ENCODE results near the gene ATOX1. TPM values are rescaled to one million over a fixed set of nuclear protein-coding genes. Genes with fewer than 3 reads are reported as not detected.

Gene ATOX1
- total RNA-seq, 1 experiment from 2014 or later: 65.6 TPM

DNA sequence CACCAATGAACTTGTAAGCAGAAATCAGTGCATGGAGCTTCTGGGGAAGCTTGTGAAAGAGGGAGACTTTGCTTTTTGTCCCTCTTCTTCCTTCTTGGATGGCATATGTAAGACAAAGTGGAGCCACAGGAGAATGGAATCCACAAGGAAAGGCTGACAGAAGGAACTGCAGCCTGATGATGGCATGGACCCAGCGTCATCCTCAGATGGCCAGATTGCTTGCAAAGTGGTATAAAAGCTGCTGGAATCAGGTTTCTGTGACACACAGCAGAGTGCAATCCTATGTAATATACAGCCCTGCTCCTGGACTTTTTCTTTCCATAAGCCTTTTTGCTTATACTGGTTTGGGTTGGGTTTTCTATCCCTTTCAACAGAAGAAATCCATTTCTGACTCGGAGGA, 40.3 kb downstream of the ATOX1 start:
- no peak overlapping the region for H3K27ac ChIP-seq (ENCODE audit: low read depth, low read length, poor library complexity, severe bottlenecking)
- POLR2A ChIA-PET (ENCODE audit: low non-redundant PET): no interaction called here
- no peaks in the 10 kb centered on the region for H3K27me3 ChIP-seq (replicated peaks; ENCODE audit: insufficient read depth, low read depth, low read length, poor library complexity)
- H3K9me3 ChIP-seq (ENCODE audit: low read depth, low read length, poor library complexity, severe bottlenecking): no peaks in the 10 kb centered on the region
- CTCF ChIA-PET: interaction anchor here (1.0 kb wide), 1 partner anchor 66 kb away, joined by 3 read pairs; no protein-coding TSS in a partner anchor
- intact Hi-C loops (cut with micrococcal nuclease; ENCODE audit: unreplicated experiment): no loop called here
- BruUV-seq (replicated peaks): no TSS peak
- no peak for TF ChIP-seq EZH2 (IDR thresholded peaks at IDR 0.05; ENCODE audit: borderline replicate concordance, low read depth, low read length, poor library complexity, severe bottlenecking)
- TF ChIP-seq, protein P1, sequence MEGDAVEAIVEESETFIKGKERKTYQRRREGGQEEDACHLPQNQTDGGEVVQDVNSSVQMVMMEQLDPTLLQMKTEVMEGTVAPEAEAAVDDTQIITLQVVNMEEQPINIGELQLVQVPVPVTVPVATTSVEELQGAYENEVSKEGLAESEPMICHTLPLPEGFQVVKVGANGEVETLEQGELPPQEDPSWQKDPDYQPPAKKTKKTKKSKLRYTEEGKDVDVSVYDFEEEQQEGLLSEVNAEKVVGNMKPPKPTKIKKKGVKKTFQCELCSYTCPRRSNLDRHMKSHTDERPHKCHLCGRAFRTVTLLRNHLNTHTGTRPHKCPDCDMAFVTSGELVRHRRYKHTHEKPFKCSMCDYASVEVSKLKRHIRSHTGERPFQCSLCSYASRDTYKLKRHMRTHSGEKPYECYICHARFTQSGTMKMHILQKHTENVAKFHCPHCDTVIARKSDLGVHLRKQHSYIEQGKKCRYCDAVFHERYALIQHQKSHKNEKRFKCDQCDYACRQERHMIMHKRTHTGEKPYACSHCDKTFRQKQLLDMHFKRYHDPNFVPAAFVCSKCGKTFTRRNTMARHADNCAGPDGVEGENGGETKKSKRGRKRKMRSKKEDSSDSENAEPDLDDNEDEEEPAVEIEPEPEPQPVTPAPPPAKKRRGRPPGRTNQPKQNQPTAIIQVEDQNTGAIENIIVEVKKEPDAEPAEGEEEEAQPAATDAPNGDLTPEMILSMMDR (conservative IDR thresholded peaks at IDR 0.05; ENCODE audit: low read depth, low read length): no peak
- H3K4me1 ChIP-seq (ENCODE audit: insufficient read depth, low read length, poor library complexity, severe bottlenecking): no peaks in the 10 kb centered on the region
- DNase-seq (ENCODE audit: low spot score): no peak
- no peak overlapping the region for H3K4me3 ChIP-seq (ENCODE audit: low read depth, low read length, poor library complexity, severe bottlenecking)
- no peaks in the 10 kb centered on the region for H3K36me3 ChIP-seq (ENCODE audit: insufficient read depth, low read length, poor library complexity, severe bottlenecking)

DNA sequence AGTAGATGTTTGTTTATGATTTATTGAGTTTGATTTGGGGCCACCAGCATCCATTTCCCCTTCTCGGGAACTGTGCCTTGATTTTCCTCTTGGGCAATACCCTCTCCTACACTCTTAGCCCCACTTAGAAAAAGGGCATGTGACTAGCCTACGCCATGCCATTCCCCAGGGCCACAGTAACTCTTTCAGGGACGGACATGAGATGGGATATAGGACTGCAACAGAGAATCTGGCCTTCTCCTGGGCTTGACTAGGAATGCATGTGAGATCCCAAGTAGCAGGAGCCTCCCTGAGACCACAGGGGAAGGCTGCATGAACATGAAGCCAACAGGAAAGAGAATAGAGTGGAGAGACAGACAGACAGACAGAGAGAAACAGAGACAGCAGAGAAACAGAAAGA, 41.0 kb downstream of the ATOX1 start:
- no peaks in the 10 kb centered on the region for H3K27me3 ChIP-seq (replicated peaks; ENCODE audit: insufficient read depth, low read depth, low read length, poor library complexity)
- no peaks in the 10 kb centered on the region for H3K9me3 ChIP-seq (ENCODE audit: low read depth, low read length, poor library complexity, severe bottlenecking)
- H3K27ac ChIP-seq (ENCODE audit: low read depth, low read length, poor library complexity, severe bottlenecking): no peak overlapping the region
- BruUV-seq (replicated peaks): no TSS peak
- no peak for TF ChIP-seq EZH2 (IDR thresholded peaks at IDR 0.05; ENCODE audit: borderline replicate concordance, low read depth, low read length, poor library complexity, severe bottlenecking)
- TF ChIP-seq, protein P1 (conservative IDR thresholded peaks at IDR 0.05; ENCODE audit: low read depth, low read length): no peak
- no peak overlapping the region for H3K4me3 ChIP-seq (ENCODE audit: low read depth, low read length, poor library complexity, severe bottlenecking)
- ChIA-PET CTCF (no interaction called here), POLR2A (ENCODE audit: low non-redundant PET) (no interaction called here)
- intact Hi-C loops (cut with micrococcal nuclease; ENCODE audit: unreplicated experiment): no loop called here
- no peak for DNase-seq (ENCODE audit: low spot score)
- H3K36me3 ChIP-seq (ENCODE audit: insufficient read depth, low read length, poor library complexity, severe bottlenecking): no peaks in the 10 kb centered on the region
- no peaks in the 10 kb centered on the region for H3K4me1 ChIP-seq (ENCODE audit: insufficient read depth, low read length, poor library complexity, severe bottlenecking)

DNA sequence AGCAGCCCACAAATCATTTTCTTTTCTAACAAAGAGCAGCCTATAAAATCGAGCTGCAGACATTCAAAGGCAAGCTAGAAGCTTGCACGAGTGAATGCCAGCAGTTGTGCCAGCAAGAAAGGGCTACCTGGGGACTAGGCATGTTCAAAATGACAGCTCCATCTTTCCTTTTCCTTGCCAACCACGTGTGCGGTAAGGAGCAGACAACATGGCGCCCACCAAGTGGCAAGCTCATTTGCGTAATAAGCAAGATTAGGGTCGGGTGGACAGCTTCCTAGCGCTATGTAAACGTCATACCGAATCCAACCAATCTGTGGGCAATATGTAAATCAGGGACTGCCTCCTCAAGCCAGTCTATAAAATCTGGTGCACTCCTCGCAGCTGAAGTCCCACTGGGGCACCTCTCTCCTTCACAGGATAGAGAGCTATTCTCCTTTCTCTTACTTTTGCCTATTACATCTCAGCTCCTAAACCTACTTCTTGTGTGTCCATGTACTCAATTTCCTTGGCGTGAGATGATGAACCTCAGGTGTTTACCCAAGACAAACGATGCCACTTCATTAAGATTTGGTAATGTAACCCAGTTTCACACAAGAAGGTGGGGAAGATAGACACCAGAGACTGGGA, 49.2 kb downstream of the ATOX1 start:
- BruUV-seq (replicated peaks): no TSS peak
- no peak for DNase-seq (ENCODE audit: low spot score)

More for the DNA sequence above, 49.2 kb downstream of the ATOX1 start:
- Histone ChIP-seq H3K27ac (ENCODE audit: low read depth, low read length, poor library complexity, severe bottlenecking) (no peak overlapping the region), H3K27me3 (replicated peaks; ENCODE audit: insufficient read depth, low read depth, low read length, poor library complexity) (no peaks in the 10 kb centered on the region), H3K36me3 (ENCODE audit: insufficient read depth, low read length, poor library complexity, severe bottlenecking) (no peaks in the 10 kb centered on the region), H3K4me1 (ENCODE audit: insufficient read depth, low read length, poor library complexity, severe bottlenecking) (peaks cover 8% of the 10 kb centered on the region), H3K9me3 (ENCODE audit: low read depth, low read length, poor library complexity, severe bottlenecking) (no peaks in the 10 kb centered on the region), H3K4me3 (ENCODE audit: low read depth, low read length, poor library complexity, severe bottlenecking) (no peak overlapping the region)
- ChIA-PET POLR2A (ENCODE audit: low non-redundant PET) (no interaction called here), CTCF (no interaction called here)
- intact Hi-C loops (cut with micrococcal nuclease; ENCODE audit: unreplicated experiment): no loop called here
- TF ChIP-seq, protein P1 (conservative IDR thresholded peaks at IDR 0.05; ENCODE audit: low read depth, low read length): no peak
- TF ChIP-seq EZH2 (IDR thresholded peaks at IDR 0.05; ENCODE audit: borderline replicate concordance, low read depth, low read length, poor library complexity, severe bottlenecking): no peak
